HEK293T (cell line): ENCODE data around the gene PRDM16.

Source experiments
- CTCF ChIA-PET: fragments of 350-600 bp; formaldehyde crosslinking; extraction: SDS; loops from one replicate; lab custom pipeline; 2021; ENCODE audit warnings: antibody characterized with exemption, inconsistent platforms; lab: Yijun Ruan, JAX
- POLR2A ChIA-PET: fragments of 350-600 bp; formaldehyde crosslinking; extraction: SDS; loops from one replicate; lab custom pipeline; 2020; ENCODE audit warnings: antibody characterized with exemption, inconsistent platforms; lab: Yijun Ruan, JAX
- DNase-seq: peaks from one replicate; pipeline ENCODE4 v3.0.0; 2012; ENCODE audit warnings: mixed read lengths; ENCODE audit errors: extremely low spot score
- ARNT ChIP-seq: fragments of 450-650 bp; IDR thresholded peaks from 2 replicates; pipeline ENCODE4 v1.6.1; 2017; ENCODE audit warnings: mild to moderate bottlenecking
- BHLHE40 ChIP-seq: fragments of 450-650 bp; IDR thresholded peaks from 2 replicates; pipeline ENCODE4 v1.6.1; 2016; ENCODE audit warnings: mild to moderate bottlenecking, moderate library complexity, borderline replicate concordance
- CTBP1 ChIP-seq: fragments of 450-650 bp; IDR thresholded peaks from 2 replicates; pipeline ENCODE4 v1.6.1; 2016; ENCODE audit warnings: borderline replicate concordance
- ELF4 ChIP-seq: fragments of 450-650 bp; IDR thresholded peaks from 2 replicates; pipeline ENCODE4 v1.6.1; 2017; ENCODE audit warnings: antibody characterized with exemption
- FOXA1 ChIP-seq: fragments of 450-650 bp; IDR thresholded peaks from 2 replicates; pipeline ENCODE4 v1.6.1; 2016; ENCODE audit warnings: mild to moderate bottlenecking
- FOXK2 ChIP-seq: fragments of 450-650 bp; IDR thresholded peaks from 2 replicates; pipeline ENCODE4 v1.6.1; 2016; ENCODE audit warnings: mild to moderate bottlenecking
- FOXM1 ChIP-seq: fragments of 450-650 bp; IDR thresholded peaks from 2 replicates; pipeline ENCODE4 v1.6.1; 2017; ENCODE audit warnings: mild to moderate bottlenecking, borderline replicate concordance
- HDGF ChIP-seq: fragments of 450-650 bp; IDR thresholded peaks from 2 replicates; pipeline ENCODE4 v1.6.1; 2017; ENCODE audit warnings: antibody characterized with exemption, borderline replicate concordance
- L3MBTL2 ChIP-seq: fragments of 450-650 bp; conservative IDR thresholded peaks from 2 replicates; pipeline ENCODE4 v1.6.1; 2016; ENCODE audit warnings: mild to moderate bottlenecking
- LEF1 ChIP-seq: fragments of 450-650 bp; IDR thresholded peaks from 2 replicates; pipeline ENCODE4 v1.6.1; 2017; ENCODE audit warnings: mild to moderate bottlenecking, borderline replicate concordance
- NFRKB ChIP-seq: fragments of 450-650 bp; IDR thresholded peaks from 2 replicates; pipeline ENCODE4 v1.6.1; 2016; ENCODE audit warnings: mild to moderate bottlenecking, moderate library complexity
- PKNOX1 ChIP-seq: fragments of 450-650 bp; IDR thresholded peaks from 2 replicates; pipeline ENCODE4 v1.6.1; 2016
- SP1 ChIP-seq: fragments of 450-650 bp; IDR thresholded peaks from 2 replicates; pipeline ENCODE4 v1.6.1; 2017
- SUZ12 ChIP-seq: fragments of 450-650 bp; IDR thresholded peaks from 2 replicates; pipeline ENCODE4 v1.6.1; 2016; ENCODE audit warnings: mild to moderate bottlenecking
- TARDBP ChIP-seq: fragments of 450-650 bp; IDR thresholded peaks from 2 replicates; pipeline ENCODE4 v1.6.1; 2016
- ZNF384 ChIP-seq: fragments of 450-650 bp; IDR thresholded peaks from 2 replicates; pipeline ENCODE4 v1.6.1; 2016

Gene PRDM16

GRCh38 chr1:3338725-3339070, 269.7 kb downstream of the PRDM16 start:
- ChIA-PET POLR2A (interaction anchor here (1.3 to 1.6 kb wide), 2 partner anchors 16 to 65 kb away, joined by 3 to 4 read pairs; no protein-coding TSS in a partner anchor), CTCF (interaction anchor here (1.1 to 1.3 kb wide), 2 partner anchors 11 to 63 kb away, joined by 3 to 7 read pairs; no protein-coding TSS in a partner anchor)
- TF ChIP-seq SP1: no peak
- no peak for TF ChIP-seq L3MBTL2
- no peak for TF ChIP-seq SUZ12
- TF ChIP-seq CTBP1: no peak
- no peak for TF ChIP-seq PKNOX1
- no peak for TF ChIP-seq LEF1
- TF ChIP-seq FOXM1: no peak
- no peak for TF ChIP-seq FOXK2
- no peak for TF ChIP-seq TARDBP
- no peak for TF ChIP-seq ZNF384
- TF ChIP-seq HDGF: no peak
- no peak for TF ChIP-seq NFRKB
- no peak for TF ChIP-seq FOXA1
- no peak for DNase-seq

GRCh38 chr1:3339856-3340255, 270.9 kb downstream of the PRDM16 start:
- ChIA-PET CTCF (interaction anchor here (0.6 to 1.3 kb wide), 2 partner anchors 10 to 189 kb away, joined by 3 to 7 read pairs; no protein-coding TSS in a partner anchor), POLR2A (no interaction called here)

GRCh38 chr1:3340548-3341235, 271.7 kb downstream of the PRDM16 start:
- no peak for TF ChIP-seq HDGF
- TF ChIP-seq PKNOX1: no peak
- no peak for TF ChIP-seq LEF1
- no peak for TF ChIP-seq SUZ12
- TF ChIP-seq ELF4: no peak
- TF ChIP-seq FOXM1: no peak
- TF ChIP-seq ZNF384: no peak
- TF ChIP-seq FOXA1: no peak
- TF ChIP-seq NFRKB: no peak
- TF ChIP-seq L3MBTL2: no peak
- TF ChIP-seq TARDBP: no peak
- TF ChIP-seq SP1: no peak
- TF ChIP-seq BHLHE40: no peak
- no peak for TF ChIP-seq ARNT
- no peak for TF ChIP-seq CTBP1
- TF ChIP-seq FOXK2: no peak
- no peak for DNase-seq
- ChIA-PET POLR2A (no interaction called here), CTCF (interaction anchor here (1.7 kb wide), 1 partner anchor 9 kb away, joined by 8 read pairs; no protein-coding TSS in a partner anchor)

More at GRCh38 chr1:3339856-3340255, 270.9 kb downstream of the PRDM16 start:
- no peak for TF ChIP-seq FOXM1
- no peak for TF ChIP-seq SP1
- TF ChIP-seq ARNT: no peak
- no peak for TF ChIP-seq TARDBP
- no peak for TF ChIP-seq BHLHE40
- DNase-seq: no peak

GRCh38 chr1:3341236-3341994, 272.4 kb downstream of the PRDM16 start:
- no peak for DNase-seq
- ChIA-PET POLR2A (no interaction called here), CTCF (interaction anchor here (1.7 kb wide), 1 partner anchor 8 kb away, joined by 8 read pairs; no protein-coding TSS in a partner anchor)
- TF ChIP-seq L3MBTL2: no peak
- TF ChIP-seq SP1: no peak
- TF ChIP-seq FOXM1: no peak
- no peak for TF ChIP-seq CTBP1
- no peak for TF ChIP-seq LEF1
- no peak for TF ChIP-seq ELF4
- no peak for TF ChIP-seq SUZ12
- no peak for TF ChIP-seq HDGF
- no peak for TF ChIP-seq FOXA1
- no peak for TF ChIP-seq ARNT
- no peak for TF ChIP-seq PKNOX1
- TF ChIP-seq TARDBP: no peak
- TF ChIP-seq BHLHE40: no peak
- TF ChIP-seq FOXK2: no peak

- ChIA-PET POLR2A (no interaction called here), CTCF (interaction anchor here (0.6 kb wide), 1 partner anchor 59 kb away, joined by 3 read pairs; no protein-coding TSS in a partner anchor)
- no peak for DNase-seq
- TF ChIP-seq BHLHE40 (no peak), LEF1 (no peak), NFRKB (no peak), ELF4 (no peak), FOXA1 (no peak), CTBP1 (no peak), SUZ12 (no peak), ARNT (no peak), L3MBTL2 (no peak)
These were observed 274.0 kb downstream of the PRDM16 start for GRCh38 chr1:3342960-3343359.

GRCh38 chr1:3344395-3344794, 275.4 kb downstream of the PRDM16 start:
- DNase-seq: no peak
- POLR2A ChIA-PET: no interaction called here
- no peak for TF ChIP-seq FOXA1
- no peak for TF ChIP-seq HDGF
- TF ChIP-seq FOXM1: no peak
- TF ChIP-seq NFRKB: no peak
- no peak for TF ChIP-seq LEF1
- TF ChIP-seq CTBP1: no peak
- TF ChIP-seq ZNF384: no peak
- no peak for TF ChIP-seq ARNT
- no peak for TF ChIP-seq L3MBTL2
- TF ChIP-seq FOXK2: no peak
- no peak for TF ChIP-seq BHLHE40
- TF ChIP-seq ELF4: no peak
- CTCF ChIA-PET: no interaction called here
